ENCODE results near the gene MORN5. TPM values are rescaled to one million over a fixed set of nuclear protein-coding genes. Genes with fewer than 3 reads are reported as not detected.
A peak's percentile ranks its signal among the peaks of the same experiment; 100 is the strongest.

Gene MORN5
- total and polyA plus RNA-seq, 9 of the 15 experiments (the other 6 are each of a cell fraction or from before 2014, with no cell fraction given): not detected

DNA sequence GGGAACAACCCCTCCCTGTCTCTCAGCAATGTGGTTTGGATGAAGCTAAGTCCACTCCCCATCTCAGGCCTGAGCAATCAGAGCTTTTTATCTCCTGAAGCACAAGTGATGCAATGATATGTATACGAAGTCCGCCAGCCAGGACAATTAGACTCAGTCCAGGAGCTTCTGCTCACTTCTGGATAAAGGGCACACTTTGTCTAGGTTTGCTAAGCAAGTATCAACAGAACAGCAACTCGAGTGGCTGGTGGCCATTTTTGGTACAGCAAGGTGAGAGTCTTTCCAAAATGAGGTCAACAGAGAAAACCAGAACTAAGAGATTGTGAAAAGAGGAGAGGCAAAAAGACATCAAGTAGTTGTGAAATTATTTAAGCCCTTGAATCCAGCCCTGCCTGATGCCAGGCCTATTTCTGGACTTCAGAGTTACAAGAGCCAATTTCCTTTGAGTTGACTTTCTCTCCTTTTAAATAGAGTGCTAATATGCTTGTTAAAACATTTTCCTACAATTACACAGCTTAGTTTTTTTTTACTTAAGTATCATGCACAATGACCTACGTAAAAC, 8.4 kb upstream of the MORN5 start:
- in situ Hi-C loops (cut with MboI): no loop called here
- Histone ChIP-seq H3K4me2 (ENCODE audit: insufficient read depth, low read length) (no peak overlapping the region), H2AFZ (ENCODE audit: low read depth, low read length) (no peak overlapping the region), H3K4me3 (no peak overlapping the region), H3K79me2 (ENCODE audit: control insufficient read depth, insufficient read depth, low read length) (peaks cover 51% of the 10 kb centered on the region), H3K9me1 (ENCODE audit: control insufficient read depth, insufficient read depth, low read length) (no peaks in the 10 kb centered on the region), H3K9me3 (replicated peaks; ENCODE audit: control insufficient read depth, insufficient read depth, low read depth, low read length) (no peaks in the 10 kb centered on the region), H3K4me1 (replicated peaks in 1 of 2; ENCODE audit: control insufficient read depth in 2 of 2, insufficient read depth in 2 of 2, low read length in 2 of 2) (no peaks in the 10 kb centered on the region; a peak in 1 of 5 replicates), H3K9ac (ENCODE audit: insufficient read depth in 1 of 2, low read depth in 2 of 2, low read length in 2 of 2) (no peak overlapping the region), H4K20me1 (replicated peaks; ENCODE audit: control insufficient read depth, insufficient read depth, low read length) (peaks cover 4% of the 10 kb centered on the region; the same call in 1 of the 2 replicates), H3K27me3 (ENCODE audit: control insufficient read depth in 2 of 2, insufficient read depth in 2 of 2, low read length in 2 of 2) (no peaks in the 10 kb centered on the region), H3K27ac (ENCODE audit: extremely low read depth, low read depth, low read length) (no peak overlapping the region), H3K36me3 (ENCODE audit: control insufficient read depth, insufficient read depth, low read length) (peaks cover 67% of the 10 kb centered on the region)
- intact Hi-C loops (cut with micrococcal nuclease): no loop called here
- ChIA-PET CTCF (ENCODE audit: low intra/inter-chr PET ratio) (no interaction called here), POLR2A (interaction anchor here (0.6 to 0.7 kb wide), 2 partner anchors 13 to 15 kb away, joined by 3 read pairs; no protein-coding TSS in a partner anchor)
- no TSS peak for BruUV-seq (replicated peaks)
- 60% methylated on average over 4 of the region's 4 CpGs for WGBS (ENCODE audit: insufficient coverage, low coverage, missing lambda C conversion rate)
- ATAC-seq: peak; percentile 59; the same call in 1 of the 3 replicates
- DNase-seq (ENCODE audit: extremely low read depth in 1 of 4, low spot score in 3 of 4): no peak
- peak; percentile 62 for FAIRE-seq
- TF ChIP-seq, protein P1, sequence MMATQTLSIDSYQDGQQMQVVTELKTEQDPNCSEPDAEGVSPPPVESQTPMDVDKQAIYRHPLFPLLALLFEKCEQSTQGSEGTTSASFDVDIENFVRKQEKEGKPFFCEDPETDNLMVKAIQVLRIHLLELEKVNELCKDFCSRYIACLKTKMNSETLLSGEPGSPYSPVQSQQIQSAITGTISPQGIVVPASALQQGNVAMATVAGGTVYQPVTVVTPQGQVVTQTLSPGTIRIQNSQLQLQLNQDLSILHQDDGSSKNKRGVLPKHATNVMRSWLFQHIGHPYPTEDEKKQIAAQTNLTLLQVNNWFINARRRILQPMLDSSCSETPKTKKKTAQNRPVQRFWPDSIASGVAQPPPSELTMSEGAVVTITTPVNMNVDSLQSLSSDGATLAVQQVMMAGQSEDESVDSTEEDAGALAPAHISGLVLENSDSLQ (IDR thresholded peaks at IDR 0.05): no peak
- TF ChIP-seq MAFG (tag; conservative IDR thresholded peaks at IDR 0.05) (no peak), CEBPG (CRISPR knock-in tag; IDR thresholded peaks at IDR 0.05) (0 out of 2 replicates have a peak, but pooled peaks have one; percentile 19), CEBPG (tag; conservative IDR thresholded peaks at IDR 0.05 in 1 of 2, IDR thresholded peaks at IDR 0.05 in 1 of 2) (no peak)
- TF ChIP-seq, protein P2, sequence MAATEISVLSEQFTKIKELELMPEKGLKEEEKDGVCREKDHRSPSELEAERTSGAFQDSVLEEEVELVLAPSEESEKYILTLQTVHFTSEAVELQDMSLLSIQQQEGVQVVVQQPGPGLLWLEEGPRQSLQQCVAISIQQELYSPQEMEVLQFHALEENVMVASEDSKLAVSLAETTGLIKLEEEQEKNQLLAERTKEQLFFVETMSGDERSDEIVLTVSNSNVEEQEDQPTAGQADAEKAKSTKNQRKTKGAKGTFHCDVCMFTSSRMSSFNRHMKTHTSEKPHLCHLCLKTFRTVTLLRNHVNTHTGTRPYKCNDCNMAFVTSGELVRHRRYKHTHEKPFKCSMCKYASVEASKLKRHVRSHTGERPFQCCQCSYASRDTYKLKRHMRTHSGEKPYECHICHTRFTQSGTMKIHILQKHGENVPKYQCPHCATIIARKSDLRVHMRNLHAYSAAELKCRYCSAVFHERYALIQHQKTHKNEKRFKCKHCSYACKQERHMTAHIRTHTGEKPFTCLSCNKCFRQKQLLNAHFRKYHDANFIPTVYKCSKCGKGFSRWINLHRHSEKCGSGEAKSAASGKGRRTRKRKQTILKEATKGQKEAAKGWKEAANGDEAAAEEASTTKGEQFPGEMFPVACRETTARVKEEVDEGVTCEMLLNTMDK (IDR thresholded peaks at IDR 0.05; ENCODE audit: borderline replicate concordance, insufficient read depth, low read depth, low read length, poor library complexity, severe bottlenecking): no peak

Measured in K562 (cell line).